Neural progenitor cell (in vitro differentiated cells): Measurements from ENCODE around the gene HTR1B.

Experiments used
- CTCF ChIP-seq: fragments of 200-600 bp; sonication (generic); IDR thresholded peaks from 2 replicates; pipeline ENCODE4 v1.5.1; 2017; ENCODE audit warnings: antibody characterized with exemption, mild to moderate bottlenecking
- EZH2 ChIP-seq: fragments of 200-600 bp; sonication (generic); IDR thresholded peaks from 2 replicates; pipeline ENCODE4 v1.6.1; 2017; ENCODE audit warnings: antibody characterized with exemption, mild to moderate bottlenecking, moderate library complexity
- EZH2phosphoT487 ChIP-seq: fragments of 200-600 bp; sonication (generic); IDR thresholded peaks from 2 replicates; pipeline ENCODE4 v1.6.1; 2017; ENCODE audit warnings: antibody characterized with exemption

GRCh38 chr6:77512554-77512953 lies 49.3 kb upstream of the HTR1B start:
- TF ChIP-seq CTCF (no peak), EZH2 (no peak), EZH2phosphoT487 (no peak)
